ENCODE measurements around the gene SNX3.

GRCh38 chr6:108164815-108165706, 95.8 kb downstream of the SNX3 start:
- TF ChIP-seq CTCF (IDR thresholded peaks at IDR 0.05; ENCODE audit: low read depth, low read length) (no peak), POLR2A (IDR thresholded peaks at IDR 0.05; ENCODE audit: extremely low read depth, insufficient read length) (no peak)

Data from NB4 (cell line).